Measurements from ENCODE around the gene FAM117B.
A peak's percentile ranks its signal among the peaks of the same experiment; 100 is the strongest.

Gene FAM117B

GRCh38 chr2:202634556-202635427 is at the start of gene FAM117B:
TSS of gene FAM117B (plus strand) at chr2:202634969. CDS start at chr2:202635188, 219 bp downstream.
- peak; percentile 97 for DNase-seq

GRCh38 chr2:202588647-202589581 is 45.9 kb upstream of the FAM117B start:
- peak; percentile 47 for DNase-seq

- no peak for DNase-seq
Measured at GRCh38 chr2:202589582-202589949, 45.2 kb upstream of the FAM117B start.

GRCh38 chr2:202592566-202592965 is 42.2 kb upstream of the FAM117B start:
- DNase-seq = no peak

- no peak for DNase-seq
Measured at GRCh38 chr2:202599105-202599504, 35.7 kb upstream of the FAM117B start.

- DNase-seq = no peak
Measured at GRCh38 chr2:202599911-202600310, 34.9 kb upstream of the FAM117B start.

GRCh38 chr2:202604699-202605098 is 30.1 kb upstream of the FAM117B start:
- no peak for DNase-seq

- DNase-seq = no peak
Measured at GRCh38 chr2:202605174-202605573, 29.6 kb upstream of the FAM117B start.

GRCh38 chr2:202608142-202608852 is 26.5 kb upstream of the FAM117B start:
- no peak for DNase-seq

GRCh38 chr2:202609381-202610145 is 25.2 kb upstream of the FAM117B start:
- no peak for DNase-seq

GRCh38 chr2:202610380-202610779 is 24.4 kb upstream of the FAM117B start:
- DNase-seq = no peak

GRCh38 chr2:202612145-202612544 is 22.6 kb upstream of the FAM117B start:
- DNase-seq = no peak

- no peak for DNase-seq
Measured at GRCh38 chr2:202613479-202613878, 21.3 kb upstream of the FAM117B start.

GRCh38 chr2:202624133-202624532 is 10.6 kb upstream of the FAM117B start:
- DNase-seq = no peak

- DNase-seq = no peak
Measured at GRCh38 chr2:202627042-202627441, 7.7 kb upstream of the FAM117B start.

GRCh38 chr2:202628646-202629198 is 6.0 kb upstream of the FAM117B start:
- DNase-seq = no peak

GRCh38 chr2:202632682-202633290 is 2.0 kb upstream of the FAM117B start:
- DNase-seq = no peak

- DNase-seq = no peak
Measured at GRCh38 chr2:202633470-202633869, 1.3 kb upstream of the FAM117B start.

- DNase-seq = peak; percentile 87
Measured at GRCh38 chr2:202635428-202636212, 851 bp downstream of the FAM117B start.

GRCh38 chr2:202636213-202636513 is 1.4 kb downstream of the FAM117B start:
- DNase-seq = no peak

- no peak for DNase-seq
Measured at GRCh38 chr2:202638721-202639120, 4.0 kb downstream of the FAM117B start.

All from stimulated activated CD4-positive, alpha-beta T cell treated with anti-CD3 and anti-CD28 coated beads, Interleukin-12 subunit alpha, Interleukin-12 subunit beta, amount 100 ng/mL, for 4 hours (primary cell).